ENCODE data around the gene IL18RAP.

Gene IL18RAP

GRCh38 chr2:102460467-102460866 is 37.5 kb downstream of the IL18RAP start:
- no peak for DNase-seq (ENCODE audit: low read depth in 2 of 2)

DNA sequence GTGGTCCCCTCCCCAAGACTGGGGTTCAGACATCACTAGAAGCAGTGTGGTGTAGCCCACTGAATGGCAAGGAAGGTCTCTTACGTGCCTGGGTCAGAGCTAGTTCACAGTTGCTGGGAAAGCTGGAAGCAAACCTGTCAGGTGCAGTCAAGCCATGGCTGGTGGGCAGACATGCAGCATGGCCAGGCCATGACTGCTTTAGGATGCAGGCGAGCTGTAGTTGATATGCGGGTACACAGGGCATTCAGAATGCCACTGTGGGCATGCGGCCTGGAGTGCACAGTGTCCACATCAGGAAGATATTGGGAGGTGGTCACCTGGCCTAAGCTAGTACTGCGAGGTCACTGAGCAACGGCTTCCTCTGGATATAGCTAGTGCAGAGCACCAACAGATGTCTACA is 38.2 kb downstream of the IL18RAP start:
- no peak for DNase-seq (ENCODE audit: low read depth in 2 of 2)

DNA sequence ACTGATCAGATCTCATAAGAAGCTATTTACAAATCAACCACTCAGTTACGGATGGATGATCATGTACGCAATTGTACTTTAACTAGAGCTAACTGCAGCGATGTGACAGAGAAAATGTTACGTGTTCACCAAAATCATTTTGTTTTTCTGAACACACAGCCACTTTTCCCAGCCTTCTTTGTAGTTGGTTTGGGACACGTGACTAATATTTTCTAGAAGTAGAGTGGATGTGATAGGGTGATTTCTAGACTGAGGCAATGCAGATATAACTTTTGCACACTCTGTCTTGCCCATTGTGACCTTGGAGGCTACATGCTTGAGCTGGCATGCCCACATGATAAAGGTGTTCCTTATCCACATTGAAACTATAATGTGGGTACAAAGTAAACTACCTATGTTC is 40.2 kb downstream of the IL18RAP start:
- no peak for DNase-seq (ENCODE audit: low read depth in 2 of 2)

GRCh38 chr2:102470168-102470567 is 47.2 kb downstream of the IL18RAP start:
- DNase-seq (ENCODE audit: low read depth in 2 of 2) = no peak

DNA sequence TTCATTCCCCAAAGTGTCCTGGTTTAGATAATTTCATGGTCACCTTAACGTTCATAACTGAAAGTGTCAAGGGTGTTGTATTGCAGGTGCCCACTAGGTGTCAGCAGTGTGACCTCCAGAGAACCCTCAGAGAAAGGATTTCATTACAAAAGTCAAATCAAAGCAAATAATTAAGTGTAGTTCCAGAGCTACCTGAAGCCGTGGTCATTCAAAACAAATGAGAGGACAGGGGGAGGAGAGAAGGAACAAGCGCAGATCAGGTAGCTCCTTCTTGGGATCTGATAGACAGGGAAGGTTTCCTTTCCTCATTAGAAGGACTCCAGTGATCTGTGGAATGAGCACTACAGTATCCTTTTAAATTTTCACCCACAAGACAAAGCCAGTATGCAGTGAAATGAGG is 50.1 kb downstream of the IL18RAP start, which contains the start of gene SLC9A4:
Gene SLC9A4 (plus strand): TSS at position 207 of the 400 bp plus-strand sequence. CDS start 534 bp downstream, outside the sequence.
- peak; percentile 7 to 43 for DNase-seq (ENCODE audit: low read depth in 2 of 2)

DNA sequence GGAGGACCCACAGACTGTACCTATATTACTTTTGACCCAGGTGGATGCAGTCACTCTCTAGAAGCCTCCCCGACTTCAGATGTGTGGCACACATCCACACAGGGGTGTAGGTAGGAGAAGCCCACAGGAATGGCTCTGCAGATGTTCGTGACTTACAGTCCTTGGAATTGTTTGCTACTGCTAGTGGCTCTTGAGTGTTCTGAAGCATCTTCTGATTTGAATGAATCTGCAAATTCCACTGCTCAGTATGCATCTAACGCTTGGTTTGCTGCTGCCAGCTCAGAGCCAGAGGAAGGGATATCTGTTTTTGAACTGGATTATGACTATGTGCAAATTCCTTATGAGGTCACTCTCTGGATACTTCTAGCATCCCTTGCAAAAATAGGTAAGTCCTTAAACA is 50.7 kb downstream of the IL18RAP start:
- no peak for DNase-seq (ENCODE audit: low read depth in 2 of 2)

DNA sequence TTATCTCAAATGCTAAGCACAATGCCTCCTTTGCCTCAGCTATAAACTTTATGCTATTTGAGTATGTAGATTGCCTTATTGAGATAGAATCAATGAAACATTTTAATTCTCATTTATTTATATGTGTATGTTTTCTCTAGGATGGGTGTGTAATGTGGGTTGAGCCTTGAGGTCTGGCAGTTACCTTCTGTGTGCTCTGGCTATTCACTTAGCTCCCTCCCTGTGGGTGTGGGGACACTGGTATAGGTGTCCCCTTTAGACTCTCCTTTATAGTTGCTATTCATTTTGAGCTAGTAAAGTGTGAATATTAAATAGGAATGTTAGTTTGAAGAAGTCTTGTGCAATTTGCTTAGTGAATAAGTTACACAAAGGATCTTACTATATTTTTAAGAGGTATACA is 51.8 kb downstream of the IL18RAP start:
- no peak for DNase-seq (ENCODE audit: low read depth in 2 of 2)

DNA sequence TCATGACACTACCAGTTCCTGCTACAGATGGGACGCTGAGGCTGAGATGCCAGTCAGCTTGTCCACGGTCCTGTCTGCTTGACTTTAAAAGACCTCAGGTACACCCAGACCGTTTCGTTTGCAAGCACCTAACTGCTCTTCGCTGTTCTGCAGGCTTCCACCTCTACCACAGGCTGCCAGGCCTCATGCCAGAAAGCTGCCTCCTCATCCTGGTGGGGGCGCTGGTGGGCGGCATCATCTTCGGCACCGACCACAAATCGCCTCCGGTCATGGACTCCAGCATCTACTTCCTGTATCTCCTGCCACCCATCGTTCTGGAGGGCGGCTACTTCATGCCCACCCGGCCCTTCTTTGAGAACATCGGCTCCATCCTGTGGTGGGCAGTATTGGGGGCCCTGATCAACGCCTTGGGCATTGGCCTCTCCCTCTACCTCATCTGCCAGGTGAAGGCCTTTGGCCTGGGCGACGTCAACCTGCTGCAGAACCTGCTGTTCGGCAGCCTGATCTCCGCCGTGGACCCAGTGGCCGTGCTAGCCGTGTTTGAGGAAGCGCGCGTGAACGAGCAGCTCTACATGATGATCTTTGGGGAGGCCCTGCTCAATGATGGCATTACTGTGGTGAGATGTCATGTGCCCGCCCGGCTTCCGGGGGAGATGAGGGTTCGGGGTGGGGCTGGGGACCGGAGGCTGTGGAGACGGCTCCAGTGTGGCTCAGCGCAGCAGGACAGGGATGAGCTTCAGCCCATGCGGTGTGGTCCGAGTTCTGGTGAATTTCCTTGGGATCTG is 55.9 kb downstream of the IL18RAP start:
- DNase-seq (ENCODE audit: low read depth in 2 of 2) = no peak

- DNase-seq (ENCODE audit: low read depth in 2 of 2) = no peak
These were observed 57.6 kb downstream of the IL18RAP start for GRCh38 chr2:102480285-102481195.

DNA sequence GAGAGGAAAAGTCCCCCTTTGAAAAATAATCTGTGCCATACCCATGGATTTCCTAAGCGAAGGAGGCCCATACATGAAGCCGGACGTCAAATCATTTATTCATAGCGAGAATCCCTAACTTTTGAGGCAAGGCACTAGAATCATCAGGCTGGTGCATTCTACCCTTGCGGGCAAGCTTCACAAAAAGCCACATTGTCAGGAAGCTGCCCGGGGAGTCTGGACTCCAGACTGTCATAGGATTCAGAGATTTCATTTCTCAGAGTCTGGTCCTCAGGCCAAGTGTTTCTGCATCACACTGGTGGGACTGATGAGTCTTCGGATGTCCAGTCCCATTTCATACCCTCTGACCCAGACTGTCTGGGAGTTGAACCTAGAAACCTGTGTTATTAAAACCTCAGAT is 59.0 kb downstream of the IL18RAP start:
- no peak for DNase-seq (ENCODE audit: low read depth in 2 of 2)

- no peak for DNase-seq (ENCODE audit: low read depth in 2 of 2)
These were observed 60.1 kb downstream of the IL18RAP start for GRCh38 chr2:102483086-102483485.

DNA sequence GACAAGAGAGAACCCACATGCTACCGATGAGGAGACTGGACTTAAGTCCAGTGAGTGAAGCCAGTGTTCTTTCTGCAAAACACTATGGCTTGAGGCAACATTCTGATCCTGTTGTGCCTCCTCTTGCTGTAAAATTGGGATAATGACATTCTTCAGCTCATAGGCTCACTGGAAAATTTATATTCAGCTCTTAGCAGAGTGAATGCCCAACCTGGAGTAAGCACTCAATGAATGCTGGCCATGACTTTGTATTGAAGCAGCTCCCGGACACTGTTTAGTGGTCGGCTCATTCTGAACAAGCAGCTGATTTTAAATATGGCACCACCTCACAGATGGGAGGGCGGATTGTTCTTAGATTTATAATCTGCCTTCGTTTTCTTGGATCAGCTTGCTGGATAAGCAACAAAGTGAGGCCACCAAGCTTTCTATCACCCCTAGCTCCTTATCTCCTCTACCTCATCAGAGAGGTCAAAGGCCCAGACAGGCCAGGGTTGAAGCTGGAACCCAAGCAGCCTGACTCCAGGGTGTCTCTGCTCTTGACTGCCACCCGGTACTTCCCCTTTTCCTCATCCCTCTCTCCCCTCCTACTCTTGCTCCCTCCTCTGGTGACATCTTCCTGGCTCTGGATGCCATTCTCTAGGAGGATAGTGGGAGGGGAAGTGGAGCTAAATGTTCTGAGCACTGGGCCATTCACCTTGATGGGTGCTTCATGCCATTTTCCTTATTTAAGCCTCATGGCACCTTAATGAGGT is 61.5 kb downstream of the IL18RAP start:
- DNase-seq (ENCODE audit: low read depth in 2 of 2) = no peak

DNA sequence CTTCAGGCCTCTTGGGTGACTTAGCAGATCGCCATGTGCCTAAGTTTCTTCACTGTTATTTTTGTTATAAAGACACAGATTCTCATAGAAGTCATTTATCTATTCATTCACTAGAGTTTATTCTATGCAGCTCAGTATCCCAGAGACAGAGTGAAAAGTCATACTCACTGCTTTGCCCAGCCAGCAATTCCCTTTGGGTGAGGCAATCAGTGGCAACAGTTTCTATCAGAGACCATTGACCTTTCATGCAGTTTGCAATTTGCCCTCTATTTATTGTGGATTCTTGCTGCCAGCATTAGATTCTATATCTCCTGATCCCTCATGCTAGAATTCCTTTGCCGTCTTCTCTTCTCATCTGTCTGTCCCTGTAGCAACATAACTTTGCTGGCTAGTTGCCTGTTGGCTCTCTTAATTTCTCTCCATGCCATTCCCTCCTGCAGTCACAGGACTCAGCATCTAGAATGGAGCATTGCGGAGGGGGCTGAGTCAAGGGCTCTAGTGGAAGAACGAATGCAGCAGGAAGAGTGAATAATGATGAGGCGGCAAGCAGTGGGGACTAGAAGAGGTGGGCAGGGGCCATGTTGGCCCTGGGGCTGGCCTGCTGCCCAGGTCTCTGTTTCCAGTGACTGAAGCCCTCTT is 62.3 kb downstream of the IL18RAP start:
- DNase-seq (ENCODE audit: low read depth in 2 of 2) = no peak

DNA sequence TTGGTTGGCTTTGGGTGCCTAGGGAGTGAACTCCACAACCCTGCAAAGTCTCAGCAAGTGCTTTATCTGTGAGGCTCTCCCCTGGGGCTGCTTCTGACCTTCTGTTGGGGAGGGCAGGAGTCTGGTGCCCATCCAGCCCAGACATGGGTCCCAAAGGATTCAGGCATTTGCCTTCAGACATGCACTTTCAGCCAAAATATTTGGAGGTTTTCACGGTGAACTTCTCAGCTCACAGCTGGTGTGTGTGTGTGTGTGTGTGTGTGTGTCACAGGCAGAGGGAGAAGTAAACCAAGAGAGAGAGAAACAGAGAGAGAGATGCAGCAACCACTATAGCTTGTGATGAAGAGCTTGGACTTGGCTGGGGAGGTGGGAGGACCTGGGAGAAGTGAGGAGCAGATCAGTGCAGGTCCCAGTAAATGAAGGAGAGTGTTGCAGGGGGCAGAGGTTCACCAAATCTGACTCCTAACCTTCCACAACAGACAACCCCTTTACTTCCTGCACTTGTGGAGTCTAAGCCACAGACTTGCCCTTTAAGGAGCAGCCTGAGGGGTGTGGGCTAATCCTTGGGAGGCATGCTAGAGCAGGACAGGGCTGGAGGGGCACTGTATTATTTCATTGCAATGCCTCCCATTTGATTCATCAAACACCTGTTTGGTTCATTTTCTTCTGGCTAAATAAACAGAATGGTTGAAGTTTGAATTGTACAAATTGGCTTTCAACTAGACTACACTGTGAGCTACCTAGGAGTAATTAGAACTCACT is 64.2 kb downstream of the IL18RAP start:
- DNase-seq (ENCODE audit: low read depth in 2 of 2) = no peak

DNA sequence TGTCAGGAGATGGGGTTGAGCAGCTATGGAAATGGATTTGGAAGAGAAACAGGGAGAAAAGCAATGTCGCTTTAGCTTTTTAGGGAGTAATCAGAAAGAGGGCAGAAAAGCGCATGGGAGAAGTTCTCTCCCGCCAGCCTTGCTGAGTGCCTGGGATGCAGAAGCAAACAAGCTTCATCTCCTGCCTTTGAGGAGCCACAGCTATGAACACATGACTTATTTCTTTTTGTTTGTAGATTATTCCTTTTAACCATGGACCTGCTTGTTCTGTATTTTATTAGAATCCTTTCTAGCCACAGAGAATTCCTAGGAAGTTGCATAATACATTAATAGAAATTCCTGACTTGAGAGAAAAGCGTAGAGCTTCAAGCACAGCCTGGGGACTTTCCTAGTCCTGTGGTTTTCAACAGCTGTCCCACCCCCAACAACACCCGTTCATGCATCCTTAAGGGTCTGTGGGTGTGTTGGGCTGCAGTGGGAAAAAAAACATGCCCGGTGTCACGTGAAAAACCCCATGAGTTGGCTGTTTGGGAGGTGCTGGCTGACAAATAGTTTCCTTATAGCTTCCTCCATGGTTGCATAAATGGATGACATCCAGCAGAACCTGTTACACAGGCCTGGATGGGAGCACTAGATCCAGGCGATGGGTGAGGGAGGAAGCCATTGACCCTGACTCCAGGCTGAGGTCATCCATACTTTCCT is 65.0 kb downstream of the IL18RAP start:
- DNase-seq (ENCODE audit: low read depth in 2 of 2) = no peak

DNA sequence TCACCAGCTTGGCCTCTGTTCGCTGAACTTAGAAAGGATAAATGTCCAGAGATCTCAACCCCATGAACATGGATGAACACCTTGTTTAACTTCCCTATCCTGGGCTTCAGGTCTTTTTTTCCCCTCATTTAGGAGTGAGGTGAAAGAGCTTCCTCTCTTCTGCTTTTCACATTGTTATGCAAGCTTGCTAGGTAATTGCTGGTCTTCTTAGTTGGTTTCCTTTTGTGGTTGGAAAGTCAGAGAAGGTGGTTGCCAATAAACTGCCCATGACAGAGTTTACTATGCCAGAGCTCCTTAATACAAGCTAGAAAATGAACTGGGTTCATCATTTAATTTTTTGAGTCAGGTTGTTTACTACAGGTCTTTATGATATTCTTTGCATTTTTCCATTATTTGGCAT is 66.7 kb downstream of the IL18RAP start:
- no peak for DNase-seq (ENCODE audit: low read depth in 2 of 2)

DNA sequence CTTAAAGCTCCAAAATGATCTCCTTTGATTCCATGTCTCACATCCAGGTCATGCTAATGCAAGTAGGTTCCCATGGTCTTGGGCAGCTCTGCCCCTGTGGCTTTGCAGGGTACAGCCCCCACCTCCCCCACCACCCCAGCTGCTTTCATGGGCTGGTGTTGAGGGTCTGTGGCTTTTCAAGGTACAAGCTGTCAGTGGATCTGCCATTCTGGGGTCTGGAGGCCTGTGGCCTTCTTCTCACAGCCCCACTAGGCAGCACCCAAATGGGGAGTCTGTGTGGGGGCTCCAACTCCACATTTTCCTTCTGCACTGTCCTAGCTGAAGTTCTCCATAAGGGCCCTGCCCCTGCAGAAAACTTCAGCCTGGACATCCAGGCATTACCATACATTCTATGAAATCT is 69.0 kb downstream of the IL18RAP start:
- DNase-seq (ENCODE audit: low read depth in 2 of 2) = no peak

- DNase-seq (ENCODE audit: low read depth in 2 of 2) = no peak
These were observed 71.6 kb downstream of the IL18RAP start for GRCh38 chr2:102494570-102494969.

DNA sequence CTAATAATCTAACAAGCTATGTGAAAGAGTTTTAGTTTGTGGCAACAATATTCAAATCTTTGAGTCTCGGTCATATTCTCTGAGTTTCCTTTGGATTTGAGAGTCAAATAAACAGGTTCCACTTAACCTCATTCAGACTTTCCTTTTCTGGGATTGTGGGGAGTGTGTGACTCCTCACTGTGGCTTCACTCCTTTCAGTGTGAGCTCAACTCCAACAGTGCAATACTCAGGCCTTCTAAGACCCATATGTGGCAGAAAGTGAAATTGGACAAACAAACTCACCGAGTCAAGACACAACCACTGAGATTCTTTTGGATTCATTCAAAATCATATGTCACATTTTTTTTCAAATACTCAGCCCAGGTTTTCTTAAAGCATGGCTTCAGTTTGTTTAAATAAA is 75.5 kb downstream of the IL18RAP start:
- no peak for DNase-seq (ENCODE audit: low read depth in 2 of 2)

GRCh38 chr2:102499558-102499957 is 76.6 kb downstream of the IL18RAP start:
- DNase-seq (ENCODE audit: low read depth in 2 of 2) = no peak

Data from stimulated activated CD8-positive, alpha-beta memory T cell treated with anti-CD3 and anti-CD28 coated beads, Interleukin-2, amount 100 ng/mL, for 48 hours (primary cell).